Panc1 (cell line): Measurements from ENCODE around the gene TMED6. TPM values are rescaled to one million over a fixed set of nuclear protein-coding genes. Genes with fewer than 3 reads are reported as not detected.

Source experiments
- ATAC-seq: fragments of 200-7000 bp; cut with Tn5 transposase; 2 replicates; pipeline ENCODE4 v1.9.1; 2020; ENCODE audit warnings: mild to moderate bottlenecking, moderate library complexity
- BruUV-seq: library from RNA; stranded (reverse); fragments of 400-500 nt; replicated peaks from 2 replicates; lab custom pipeline; 2021; lab: Mats Ljungman, UMichigan
- CTCF ChIA-PET: fragments of 300-600 bp; sonication (Branson Sonifier 250); formaldehyde crosslinking; loops from one replicate; lab custom pipeline; 2022; ENCODE audit warnings: antibody characterized with exemption; lab: Charles Lee
- POLR2A ChIA-PET: fragments of 300-600 bp; sonication (Branson Sonifier 250); formaldehyde crosslinking; loops from one replicate; lab custom pipeline; 2022; ENCODE audit warnings: antibody characterized with exemption; lab: Charles Lee
- DNase-seq: peaks from one replicate; pipeline ENCODE4 v3.0.0-alpha.2; 2010; ENCODE audit warnings: low read depth, low spot score
- H3K27ac ChIP-seq: 2 replicates; pipeline ENCODE4 v1.5.1; 2011; ENCODE audit warnings: mild to moderate bottlenecking, low read length, inconsistent platforms
- H3K27me3 ChIP-seq: fragments of 200-500 bp; sonication (Bioruptor generic); 2 replicates; pipeline ENCODE4 v1.6.0; 2014; ENCODE audit warnings: low read length, inconsistent platforms; ENCODE audit not compliant: control insufficient read depth, insufficient read depth
- H3K36me3 ChIP-seq: fragments of 200-500 bp; sonication (Bioruptor generic); 2 replicates; pipeline ENCODE4 v1.5.1; 2014; ENCODE audit warnings: inconsistent platforms, mild to moderate bottlenecking, low read length, moderate library complexity; ENCODE audit not compliant: control insufficient read depth, insufficient read depth
- H3K4me1 ChIP-seq: 2 replicates; pipeline ENCODE4 v1.5.1; 2011; ENCODE audit warnings: inconsistent platforms, mild to moderate bottlenecking, low read length, moderate library complexity; ENCODE audit not compliant: control insufficient read depth, insufficient read depth
- H3K4me3 ChIP-seq, 2 experiments: 2 replicates each; pipeline ENCODE4 v1.5.1; 2011 to 2012; ENCODE audit warnings: low read depth in 2 of 2, low read length in 2 of 2, mild to moderate bottlenecking in 2 of 2, inconsistent platforms in 1 of 2, moderate library complexity in 1 of 2
- H3K9me3 ChIP-seq: fragments of 200-500 bp; sonication (Bioruptor generic); 2 replicates; pipeline ENCODE4 v1.5.1; 2014; ENCODE audit warnings: low read depth, mild to moderate bottlenecking, inconsistent platforms, low read length, moderate library complexity; ENCODE audit not compliant: control insufficient read depth, insufficient read depth
- CTCF ChIP-seq: fragments of 450-650 bp; IDR thresholded peaks from 2 replicates; pipeline ENCODE4 v1.5.1; 2017; ENCODE audit warnings: mild to moderate bottlenecking
- POLR2AphosphoS5 ChIP-seq: IDR thresholded peaks from 2 replicates; pipeline ENCODE4 v1.6.1; 2012; ENCODE audit warnings: mild to moderate bottlenecking, low read depth, low read length, moderate library complexity
- REST ChIP-seq, 2 experiments: IDR thresholded peaks; 2 replicates each; pipeline ENCODE4 v1.6.1; 2011 to 2012; ENCODE audit warnings: low read depth in 2 of 2, control low read depth in 1 of 2, low read length in 1 of 2, mild to moderate bottlenecking in 1 of 2, moderate library complexity in 1 of 2; ENCODE audit not compliant: insufficient read depth in 1 of 2
- SIN3A ChIP-seq: IDR thresholded peaks from 2 replicates; pipeline ENCODE4 v1.6.1; 2012; ENCODE audit warnings: low read depth, mild to moderate bottlenecking, low read length, moderate library complexity, borderline replicate concordance; ENCODE audit not compliant: insufficient read depth
- TCF7L2 ChIP-seq: IDR thresholded peaks from 2 replicates; pipeline ENCODE4 v1.6.1; 2011; ENCODE audit warnings: mild to moderate bottlenecking, low read depth, low read length, inconsistent platforms
- in situ Hi-C: cut with HindIII; loops from 2 replicates; pipeline ENCODE4 v1.10.0; 2016; ENCODE audit warnings: low sequenced_read_pairs, low pct_unique_long_range_greater_than_20kb
- intact Hi-C: fragments of 100-400 bp; cut with micrococcal nuclease; formaldehyde crosslinking; loops from one replicate; pipeline ENCODE4 v1.10.0; 2022; ENCODE audit not compliant: unreplicated experiment
- total RNA-seq: library from RNA; stranded (reverse); gene quantifications from one replicate; pipeline ENCODE4 v1.2.1, GENCODE V29; 2021; ENCODE audit not compliant: unreplicated experiment

The TMED6 gene
- total RNA-seq, 1 experiment from 2014 or later: 0.36 TPM

DNA sequence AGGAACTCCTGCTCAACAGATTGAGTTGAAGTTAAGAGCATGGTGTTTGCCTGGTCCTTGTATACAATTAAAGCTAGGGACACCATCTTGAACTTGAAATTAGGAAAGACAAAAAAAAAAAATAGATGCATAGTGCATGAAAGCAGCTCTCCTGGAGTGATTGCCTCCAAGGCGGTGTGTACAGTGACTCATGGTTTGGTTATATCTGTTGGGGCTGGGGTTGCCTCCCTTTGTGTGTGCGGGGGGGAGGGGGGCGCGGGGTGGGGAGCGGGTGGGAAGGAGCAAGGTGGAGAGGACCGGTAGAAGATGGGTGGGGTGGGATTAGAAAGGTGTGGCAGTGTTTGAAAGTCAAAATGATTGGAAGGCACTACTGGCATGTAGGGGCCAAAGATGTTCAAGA, 3.4 kb downstream of the TMED6 start:
- intact Hi-C loops: no loop called here
- no peaks in the 10 kb centered on the region for H3K9me3 ChIP-seq
- TF ChIP-seq SIN3A (no peak), REST (IDR thresholded peaks at IDR 0.05; ENCODE audit: insufficient read depth in 1 of 2, low read depth in 2 of 2, low read length in 1 of 2) (no peak), TCF7L2 (no peak), CTCF (no peak), POLR2AphosphoS5 (no peak)
- H3K4me3 ChIP-seq: no peak overlapping the region
- no peaks in the 10 kb centered on the region for H3K36me3 ChIP-seq
- no peak for ATAC-seq
- no TSS peak for BruUV-seq
- CTCF ChIA-PET: interaction anchor here (0.7 kb wide), 1 partner anchor 60 kb away, joined by 3 read pairs; no protein-coding TSS in a partner anchor
- H3K27me3 ChIP-seq: no peaks in the 10 kb centered on the region
- no peak for DNase-seq
- no peaks in the 10 kb centered on the region for H3K4me1 ChIP-seq
- no peak overlapping the region for H3K27ac ChIP-seq
- in situ Hi-C loops: no loop called here
- POLR2A ChIA-PET: no interaction called here

DNA sequence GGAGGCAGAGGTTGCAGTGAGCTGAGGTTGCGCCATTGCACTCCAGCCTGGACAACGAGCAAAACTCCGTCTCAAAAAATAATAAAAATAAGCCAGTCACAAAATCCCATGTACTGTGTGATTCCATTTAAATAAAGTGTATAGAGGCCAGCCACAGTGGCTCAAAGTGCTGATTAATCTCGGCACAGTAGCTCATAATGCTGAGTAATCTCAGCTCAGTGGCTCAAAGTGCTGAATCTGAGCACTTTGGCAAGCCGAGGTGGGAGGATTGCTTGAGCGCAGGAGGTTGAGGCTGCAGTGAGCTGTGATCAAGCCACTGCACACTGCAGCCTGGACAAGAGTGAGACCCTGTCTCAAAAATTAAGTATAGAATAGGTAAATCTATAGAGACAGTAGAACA, 4.9 kb downstream of the TMED6 start:
- no TSS peak for BruUV-seq
- no peak overlapping the region for H3K4me3 ChIP-seq
- intact Hi-C loops: no loop called here
- in situ Hi-C loops: no loop called here
- no peak for DNase-seq
- H3K36me3 ChIP-seq: peaks cover 5% of the 10 kb centered on the region
- H3K27ac ChIP-seq: no peak overlapping the region
- peak; percentile 35; the same call in 1 of the 2 replicates for ATAC-seq
- peaks cover 4% of the 10 kb centered on the region; the same call in 1 of the 2 replicates for H3K4me1 ChIP-seq
- no peak for TF ChIP-seq POLR2AphosphoS5
- no peak for TF ChIP-seq SIN3A
- no peak for TF ChIP-seq REST (IDR thresholded peaks at IDR 0.05; ENCODE audit: insufficient read depth in 1 of 2, low read depth in 2 of 2, low read length in 1 of 2)
- TF ChIP-seq CTCF: no peak
- TF ChIP-seq TCF7L2: no peak
- ChIA-PET CTCF (no interaction called here), POLR2A (no interaction called here)
- no peaks in the 10 kb centered on the region for H3K9me3 ChIP-seq
- no peaks in the 10 kb centered on the region for H3K27me3 ChIP-seq
